NOMO-1 (cell line): ENCODE results near the gene PXDN.

Experiments used
- DNase-seq, 2 experiments: peaks; one replicate each; lab custom pipeline; 2025; ENCODE audit not compliant: unreplicated experiment in 2 of 2; lab: John Stamatoyannopoulos, UW

PXDN gene

GRCh38 chr2:1619556-1619955, 124.8 kb downstream of the PXDN start:
- DNase-seq: no peak

GRCh38 chr2:1618974-1619373, 125.3 kb downstream of the PXDN start:
- DNase-seq: no peak

GRCh38 chr2:1618191-1618961, 125.9 kb downstream of the PXDN start:
- DNase-seq: no peak

GRCh38 chr2:1617425-1618021, 126.8 kb downstream of the PXDN start:
- no peak for DNase-seq

- DNase-seq: no peak
Measured at GRCh38 chr2:1614564-1614963, 129.8 kb downstream of the PXDN start.

- DNase-seq: no peak
Measured at GRCh38 chr2:1613731-1614354, 130.5 kb downstream of the PXDN start.

- DNase-seq: no peak
Measured at GRCh38 chr2:1613078-1613445, 131.3 kb downstream of the PXDN start.

GRCh38 chr2:1612391-1613077, 131.8 kb downstream of the PXDN start:
- no peak for DNase-seq

- DNase-seq: no peak
Measured at GRCh38 chr2:1611886-1612285, 132.4 kb downstream of the PXDN start.

- no peak for DNase-seq
Measured at GRCh38 chr2:1610096-1610485, 134.2 kb downstream of the PXDN start.

- no peak for DNase-seq
Measured at GRCh38 chr2:1609485-1610095, 134.7 kb downstream of the PXDN start.

- no peak for DNase-seq
Measured at GRCh38 chr2:1609040-1609439, 135.3 kb downstream of the PXDN start.

- no peak for DNase-seq
Measured at GRCh38 chr2:1607971-1608688, 136.2 kb downstream of the PXDN start.

- no peak for DNase-seq
Measured at GRCh38 chr2:1607236-1607920, 136.9 kb downstream of the PXDN start.

GRCh38 chr2:1606421-1607235, 137.7 kb downstream of the PXDN start:
- DNase-seq: no peak

GRCh38 chr2:1606046-1606400, 138.3 kb downstream of the PXDN start:
- DNase-seq: no peak

- no peak for DNase-seq
Measured at GRCh38 chr2:1605102-1606045, 138.9 kb downstream of the PXDN start.

GRCh38 chr2:1603521-1603920, 140.8 kb downstream of the PXDN start:
- no peak for DNase-seq
